Measurements from ENCODE around the gene ATP8B4.
A peak's percentile ranks its signal among the peaks of the same experiment; 100 is the strongest.

Gene ATP8B4

GRCh38 chr15:50140983-50141382 is 21.9 kb upstream of the ATP8B4 start:
- H3K4me3 ChIP-seq (ENCODE audit: control insufficient read depth, low read depth, low read length): no peak overlapping the region
- TF ChIP-seq, protein P1, sequence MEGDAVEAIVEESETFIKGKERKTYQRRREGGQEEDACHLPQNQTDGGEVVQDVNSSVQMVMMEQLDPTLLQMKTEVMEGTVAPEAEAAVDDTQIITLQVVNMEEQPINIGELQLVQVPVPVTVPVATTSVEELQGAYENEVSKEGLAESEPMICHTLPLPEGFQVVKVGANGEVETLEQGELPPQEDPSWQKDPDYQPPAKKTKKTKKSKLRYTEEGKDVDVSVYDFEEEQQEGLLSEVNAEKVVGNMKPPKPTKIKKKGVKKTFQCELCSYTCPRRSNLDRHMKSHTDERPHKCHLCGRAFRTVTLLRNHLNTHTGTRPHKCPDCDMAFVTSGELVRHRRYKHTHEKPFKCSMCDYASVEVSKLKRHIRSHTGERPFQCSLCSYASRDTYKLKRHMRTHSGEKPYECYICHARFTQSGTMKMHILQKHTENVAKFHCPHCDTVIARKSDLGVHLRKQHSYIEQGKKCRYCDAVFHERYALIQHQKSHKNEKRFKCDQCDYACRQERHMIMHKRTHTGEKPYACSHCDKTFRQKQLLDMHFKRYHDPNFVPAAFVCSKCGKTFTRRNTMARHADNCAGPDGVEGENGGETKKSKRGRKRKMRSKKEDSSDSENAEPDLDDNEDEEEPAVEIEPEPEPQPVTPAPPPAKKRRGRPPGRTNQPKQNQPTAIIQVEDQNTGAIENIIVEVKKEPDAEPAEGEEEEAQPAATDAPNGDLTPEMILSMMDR (conservative IDR thresholded peaks at IDR 0.05; ENCODE audit: control insufficient read depth, insufficient read depth, low read depth, low read length): no peak
- no peak for DNase-seq (ENCODE audit: low read depth)

- no peak for DNase-seq (ENCODE audit: low read depth)
Measured at GRCh38 chr15:50140098-50140497, 21.1 kb upstream of the ATP8B4 start.

DNA sequence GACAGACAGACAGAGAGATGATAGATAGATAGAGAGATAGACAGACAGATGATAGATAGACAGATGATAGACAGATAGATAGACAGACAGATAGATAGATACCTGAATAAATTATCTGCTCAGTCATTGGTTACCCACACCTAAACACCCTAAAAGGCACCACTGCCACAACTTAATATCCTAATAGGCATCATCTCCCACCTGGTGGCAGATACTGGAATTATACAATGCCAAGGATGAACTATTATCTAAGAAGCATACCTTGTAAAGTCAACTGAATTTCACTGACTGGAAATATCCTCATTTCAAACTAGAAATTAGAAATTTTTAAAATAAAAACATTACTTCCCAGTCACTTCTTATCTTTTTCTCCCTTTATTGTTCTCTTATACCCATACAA is 19.4 kb upstream of the ATP8B4 start:
- DNase-seq (ENCODE audit: low read depth): peak; percentile 71
- H3K4me3 ChIP-seq (ENCODE audit: control insufficient read depth, low read depth, low read length): no peak overlapping the region
- TF ChIP-seq, protein P1 (conservative IDR thresholded peaks at IDR 0.05; ENCODE audit: control insufficient read depth, insufficient read depth, low read depth, low read length): peak; percentile 51

More at GRCh38 chr15:50140098-50140497, 21.1 kb upstream of the ATP8B4 start:
- H3K4me3 ChIP-seq (ENCODE audit: control insufficient read depth, low read depth, low read length): no peak overlapping the region
- TF ChIP-seq, protein P1 (conservative IDR thresholded peaks at IDR 0.05; ENCODE audit: control insufficient read depth, insufficient read depth, low read depth, low read length): no peak

GRCh38 chr15:50137893-50138292 is 18.9 kb upstream of the ATP8B4 start:
- no peak overlapping the region for H3K4me3 ChIP-seq (ENCODE audit: control insufficient read depth, low read depth, low read length)
- DNase-seq (ENCODE audit: low read depth): no peak
- TF ChIP-seq, protein P1 (conservative IDR thresholded peaks at IDR 0.05; ENCODE audit: control insufficient read depth, insufficient read depth, low read depth, low read length): peak; percentile 15

GRCh38 chr15:50137330-50137761 is 18.3 kb upstream of the ATP8B4 start:
- TF ChIP-seq, protein P1 (conservative IDR thresholded peaks at IDR 0.05; ENCODE audit: control insufficient read depth, insufficient read depth, low read depth, low read length): no peak
- DNase-seq (ENCODE audit: low read depth): peak; percentile 100
- no peak overlapping the region for H3K4me3 ChIP-seq (ENCODE audit: control insufficient read depth, low read depth, low read length)

DNA sequence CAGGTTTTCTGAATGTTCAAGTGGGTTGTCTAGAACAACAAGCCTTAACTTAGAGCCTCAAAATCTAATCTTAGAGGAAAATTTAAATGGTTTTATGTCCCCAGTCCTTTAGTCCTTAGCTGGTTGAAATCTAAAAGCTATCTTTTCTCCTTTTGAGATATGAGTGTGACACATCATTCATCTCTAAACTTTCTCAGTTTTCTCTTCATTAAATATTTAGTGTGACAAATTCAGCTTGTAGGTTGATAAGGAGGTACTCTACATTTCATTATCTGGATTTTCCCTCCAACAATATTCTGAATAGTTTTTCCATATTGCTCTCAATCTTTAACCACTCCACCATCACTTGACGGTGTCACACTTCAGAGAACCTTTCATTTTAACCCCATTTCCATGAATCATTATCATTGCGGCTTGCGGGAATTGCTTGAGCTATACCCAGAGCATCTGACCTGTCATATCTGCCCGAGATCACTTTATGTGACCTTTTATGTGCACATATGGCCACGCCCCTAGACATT is 16.1 kb upstream of the ATP8B4 start:
- DNase-seq (ENCODE audit: low read depth): peak; percentile 73
- TF ChIP-seq, protein P1 (conservative IDR thresholded peaks at IDR 0.05; ENCODE audit: control insufficient read depth, insufficient read depth, low read depth, low read length): no peak

More for the DNA sequence above, 16.1 kb upstream of the ATP8B4 start:
- no peak overlapping the region for H3K4me3 ChIP-seq (ENCODE audit: control insufficient read depth, low read depth, low read length)

Measured in fibroblast of mammary gland (primary cell).